ENCODE measurements around the gene CHST7.
A peak's percentile ranks its signal among the peaks of the same experiment; 100 is the strongest.
"Not testable (repeated sequence)": the region's sequence is repeated elsewhere in the genome, so short reads cannot be mapped to it uniquely, and the experiment has no call there.

Gene CHST7

GRCh38 chrX:46573331-46573891 is at the start of gene CHST7:
CHST7 (plus strand) TSS chrX:46573765; CDS start chrX:46573932, 167 bp downstream.
- peak; percentile 77 to 80 for DNase-seq

DNA sequence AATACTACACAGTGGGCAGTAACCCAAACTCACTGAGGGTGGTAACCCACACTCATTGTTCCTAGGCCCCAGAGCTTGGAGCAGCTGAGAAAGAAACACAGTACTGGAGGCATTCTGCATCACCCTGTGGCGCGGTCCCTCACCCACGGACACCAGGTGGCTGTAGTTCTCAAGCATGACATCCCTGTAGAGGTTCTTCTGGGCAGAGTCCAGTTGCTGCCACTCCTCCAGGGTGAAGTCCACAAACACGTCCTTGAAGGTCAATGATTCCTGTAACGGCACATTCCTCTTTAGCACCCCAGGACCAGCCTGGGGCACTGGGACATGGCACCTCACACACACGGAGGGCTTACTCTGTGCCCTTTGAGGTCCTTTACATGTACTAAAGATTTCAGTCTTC is 44.9 kb upstream of the CHST7 start:
- not testable (repeated sequence) for DNase-seq

DNA sequence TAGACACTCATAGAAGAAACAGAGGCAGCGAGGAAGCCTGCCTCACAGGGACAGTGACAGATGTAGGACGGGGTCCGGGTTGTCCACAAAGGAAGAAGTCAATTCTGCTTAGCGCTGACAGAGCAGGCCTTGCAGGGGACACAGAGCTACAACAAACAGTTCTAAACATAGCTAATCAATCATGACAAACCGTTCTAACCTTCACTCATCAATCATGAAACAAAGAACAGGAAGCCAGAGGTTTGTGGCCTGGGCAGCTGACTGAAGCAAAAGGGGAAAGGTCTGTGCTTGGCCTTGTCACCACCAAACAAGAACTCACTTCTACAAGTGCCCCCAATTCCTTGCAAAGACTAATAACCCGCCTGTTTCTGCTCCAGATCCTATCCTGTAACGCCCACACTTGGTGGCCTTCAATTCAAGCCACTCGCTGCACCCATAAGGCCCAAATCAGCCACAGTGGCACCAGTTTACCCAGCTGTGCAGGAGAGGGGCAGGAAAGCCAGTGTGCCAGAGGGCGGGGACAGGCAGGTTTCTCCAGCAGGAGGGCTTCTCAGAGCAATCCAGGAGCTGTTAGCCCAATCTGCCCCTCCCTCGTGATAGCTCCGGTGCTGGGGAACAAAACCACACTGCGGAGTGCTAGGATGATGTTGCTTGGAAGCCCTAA is 43.7 kb upstream of the CHST7 start:
- not testable (repeated sequence) for DNase-seq

- not testable (repeated sequence) for DNase-seq
These were observed 43.1 kb upstream of the CHST7 start for GRCh38 chrX:46530404-46530908.

GRCh38 chrX:46531442-46531841 is 42.1 kb upstream of the CHST7 start:
- DNase-seq, result no peak

GRCh38 chrX:46543441-46543840 is 30.1 kb upstream of the CHST7 start:
- no peak for DNase-seq

DNA sequence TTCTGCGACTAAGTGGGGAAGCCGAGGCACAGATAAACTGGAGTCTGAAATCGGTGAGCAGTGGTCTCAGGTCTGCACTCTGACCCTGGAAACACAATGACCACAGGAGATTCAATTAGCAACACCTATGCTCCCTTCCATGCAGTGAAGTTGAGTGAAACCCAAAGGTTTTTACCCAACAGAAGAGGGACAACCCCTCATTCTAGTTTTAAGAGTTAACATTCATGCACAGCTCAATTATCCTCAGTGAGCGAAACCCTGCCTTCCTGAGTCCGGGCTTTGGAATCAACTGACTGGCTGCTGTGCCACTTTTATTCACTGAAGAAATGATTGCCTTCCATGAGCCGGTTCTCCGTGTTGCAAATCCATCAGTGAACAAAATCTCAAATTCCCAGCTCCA is 29.0 kb upstream of the CHST7 start:
- not testable (repeated sequence) for DNase-seq

DNA sequence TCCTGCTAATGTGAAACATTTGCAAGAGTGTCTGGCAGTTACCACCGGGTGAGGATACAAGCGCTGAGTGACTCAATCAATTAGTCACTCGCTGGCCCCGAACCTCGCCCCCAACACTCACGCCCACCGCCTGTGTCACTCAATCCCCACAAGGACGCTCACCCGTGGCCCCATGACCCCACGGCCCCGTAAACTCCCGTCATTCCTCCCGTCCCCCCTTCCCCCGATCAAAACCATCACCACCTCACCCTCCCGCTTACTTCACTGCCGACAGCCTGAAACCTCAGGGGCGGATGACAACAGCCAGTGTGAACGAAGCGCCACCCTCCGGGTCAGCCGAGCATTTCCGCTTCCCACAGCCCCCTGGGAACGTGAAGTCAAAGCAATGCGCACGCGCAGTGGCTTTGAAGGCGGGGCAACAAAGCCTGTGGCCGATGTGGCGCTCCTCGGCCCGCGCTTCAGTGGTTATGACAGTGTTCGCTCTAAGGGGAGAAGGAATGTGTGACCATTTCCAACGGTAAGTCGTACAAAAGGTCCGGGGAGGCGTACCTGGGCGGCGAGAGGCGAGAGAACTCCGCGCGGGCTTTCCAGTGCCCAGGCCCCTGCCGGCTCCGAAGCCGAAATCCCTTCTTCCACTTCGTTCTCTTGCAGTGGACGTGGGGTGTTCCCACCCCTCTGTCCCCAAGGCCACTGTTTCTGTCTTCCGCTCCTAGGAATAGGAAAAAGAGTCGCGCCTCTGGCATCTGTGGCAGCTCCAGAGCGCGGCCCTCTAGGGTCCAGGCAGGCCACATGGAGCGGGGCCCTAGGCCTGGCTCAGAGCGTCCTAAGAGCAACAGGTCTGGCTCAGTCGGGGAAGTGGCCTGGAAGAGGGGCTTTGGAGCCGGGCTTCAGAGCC is 28.2 kb upstream of the CHST7 start, which contains the start of gene ZNF674:
Gene ZNF674, minus strand, starts transcription at position 311 of the 895 bp plus-strand sequence. CDS start 3,334 bp downstream, outside the sequence.
- peak; percentile 92 to 94 for DNase-seq

GRCh38 chrX:46547857-46548256 is 25.7 kb upstream of the CHST7 start:
- DNase-seq, result no peak

DNA sequence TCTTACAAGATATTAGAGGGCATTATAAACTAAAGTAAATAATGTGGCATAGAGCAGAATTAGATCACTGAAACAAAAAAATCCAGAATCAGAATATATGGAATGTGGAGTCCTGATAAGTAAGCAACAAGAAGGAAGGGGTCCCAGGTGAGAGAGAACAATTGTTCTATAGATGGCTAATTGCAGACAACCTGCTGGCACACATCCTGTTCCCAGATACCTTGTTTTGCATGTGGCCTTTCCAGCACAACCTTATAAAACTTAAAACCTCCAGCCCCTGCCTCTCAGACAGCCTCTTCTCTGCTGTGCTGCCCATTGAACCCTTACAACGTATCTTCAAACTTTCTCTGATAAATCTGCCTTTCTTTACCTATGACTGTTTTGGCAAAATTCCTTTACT is 23.7 kb upstream of the CHST7 start:
- no peak for DNase-seq

- no peak for DNase-seq
These were observed 22.0 kb upstream of the CHST7 start for GRCh38 chrX:46551494-46552128.

DNA sequence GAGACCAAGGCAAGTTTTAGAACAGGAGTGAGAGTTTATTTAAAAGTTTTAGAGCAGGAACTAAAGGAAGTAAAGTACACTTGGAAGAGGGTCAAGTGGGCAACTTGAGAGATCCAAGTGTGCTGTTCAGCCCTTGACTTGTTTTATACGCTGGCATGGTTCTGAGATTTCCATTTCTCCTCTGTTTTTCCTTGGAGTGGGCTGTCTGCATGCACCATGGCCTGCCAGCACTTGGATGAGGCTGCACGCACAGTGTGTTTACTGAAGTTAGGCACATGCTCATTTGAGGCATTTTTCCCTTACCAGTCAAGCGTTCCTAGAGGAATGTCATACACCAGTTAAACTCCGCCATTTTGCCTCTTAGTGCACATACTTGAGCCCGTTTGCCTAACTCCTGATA is 19.6 kb upstream of the CHST7 start:
- no peak for DNase-seq

DNA sequence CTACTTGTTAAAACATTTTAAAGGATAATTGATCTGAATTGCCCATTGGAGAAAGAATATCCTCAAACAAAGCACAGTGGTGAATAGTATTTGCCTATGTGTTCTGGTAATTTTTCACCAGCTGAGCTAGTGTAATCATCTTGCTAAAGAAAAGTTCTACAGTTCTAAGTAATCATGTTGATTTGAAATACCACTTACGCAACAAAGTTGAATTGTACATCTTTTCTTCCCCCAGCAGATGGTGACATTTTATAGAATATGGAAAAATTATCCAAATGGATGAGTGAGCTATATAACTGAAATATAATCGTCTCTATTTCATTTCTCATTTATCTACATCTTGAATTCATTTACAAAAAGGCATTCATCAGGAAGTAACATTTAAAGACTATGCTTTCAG is 18.6 kb upstream of the CHST7 start:
- DNase-seq, result no peak

DNA sequence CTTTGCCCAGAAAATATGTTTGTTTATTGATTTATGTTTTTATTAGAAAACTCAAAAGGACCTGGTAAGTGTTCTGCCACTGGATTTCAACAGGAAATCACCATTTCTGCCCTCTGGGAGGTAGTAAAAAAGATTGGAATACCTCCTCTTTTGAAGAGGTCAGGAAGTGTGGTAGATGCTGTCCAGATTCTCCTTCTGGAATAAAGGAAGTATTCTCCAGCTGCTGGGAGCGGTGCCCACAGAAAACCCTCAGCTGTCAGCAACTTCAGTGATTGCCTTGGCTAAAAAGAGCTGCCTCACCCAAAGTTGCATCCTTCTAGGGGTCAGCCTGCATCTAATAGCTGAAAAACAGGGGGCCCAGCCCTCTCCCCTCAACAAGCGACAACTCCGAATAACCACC is 14.5 kb upstream of the CHST7 start:
- no peak for DNase-seq

DNA sequence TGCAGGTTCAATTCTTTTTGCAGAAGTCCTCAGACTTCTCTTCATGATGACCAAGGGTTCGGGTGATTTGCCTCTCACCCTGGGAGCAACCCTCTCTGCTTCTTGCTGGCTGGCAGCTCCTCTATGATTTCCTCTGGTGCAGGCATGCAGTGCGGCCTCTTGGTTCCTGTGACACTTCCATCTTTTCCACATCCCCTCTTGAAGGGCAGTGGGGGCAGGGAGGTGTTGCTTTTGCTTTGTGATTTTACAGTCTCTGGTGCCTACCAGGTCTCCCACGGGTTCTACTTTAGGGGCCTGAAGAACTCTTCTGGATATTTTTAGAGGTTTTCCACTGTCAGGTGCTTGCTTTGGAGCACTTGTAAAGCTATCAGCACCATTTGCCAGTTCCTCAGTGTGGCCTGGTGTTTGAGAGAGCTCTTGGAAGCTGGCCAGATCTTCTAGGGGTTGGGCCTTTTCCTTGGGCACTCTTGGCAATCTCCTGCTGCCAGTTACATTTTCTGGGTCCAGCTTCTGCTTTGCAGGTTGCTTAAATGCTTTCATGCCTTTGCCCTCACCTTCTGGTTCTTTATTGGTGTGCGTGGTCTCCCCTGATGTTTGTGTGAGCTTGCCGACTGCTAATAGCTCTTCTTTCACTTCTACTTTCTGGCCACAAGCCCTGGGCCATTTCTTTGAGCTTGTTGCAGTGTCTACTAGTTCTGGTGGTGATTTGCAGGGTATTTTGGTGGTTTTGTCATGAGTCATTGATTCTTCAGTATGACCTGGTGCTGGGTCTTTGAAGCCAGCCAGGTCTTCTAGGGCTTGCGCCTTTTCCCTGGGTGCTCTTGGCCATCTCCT is 11.5 kb upstream of the CHST7 start:
- DNase-seq, result peak in 1 of 2 experiments; percentile 0

- no peak for DNase-seq
These were observed 6.2 kb upstream of the CHST7 start for GRCh38 chrX:46567388-46567787.

DNA sequence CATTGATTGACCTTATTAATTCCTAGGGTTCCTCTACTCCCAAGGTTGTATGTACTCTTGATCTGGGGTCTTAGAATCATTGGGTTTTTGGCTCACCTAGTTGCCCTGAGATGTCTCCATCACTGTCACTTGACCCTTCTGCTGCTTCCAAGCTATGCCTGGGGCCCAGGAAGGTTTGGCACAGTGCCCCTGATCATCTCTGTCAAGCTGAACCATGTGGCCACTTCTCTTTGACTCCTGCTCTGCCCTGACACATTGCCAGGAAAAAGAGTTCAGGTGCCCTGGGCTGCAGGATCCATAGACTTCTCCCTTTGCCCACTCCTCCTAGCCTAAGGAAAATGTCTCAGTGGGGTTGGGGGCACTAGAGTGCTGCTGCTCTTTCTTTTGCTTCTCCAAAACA is 3.9 kb upstream of the CHST7 start:
- DNase-seq, result peak in 1 of 2 experiments; percentile 10

- DNase-seq, result no peak
These were observed 1.9 kb upstream of the CHST7 start for GRCh38 chrX:46571423-46572339.

DNA sequence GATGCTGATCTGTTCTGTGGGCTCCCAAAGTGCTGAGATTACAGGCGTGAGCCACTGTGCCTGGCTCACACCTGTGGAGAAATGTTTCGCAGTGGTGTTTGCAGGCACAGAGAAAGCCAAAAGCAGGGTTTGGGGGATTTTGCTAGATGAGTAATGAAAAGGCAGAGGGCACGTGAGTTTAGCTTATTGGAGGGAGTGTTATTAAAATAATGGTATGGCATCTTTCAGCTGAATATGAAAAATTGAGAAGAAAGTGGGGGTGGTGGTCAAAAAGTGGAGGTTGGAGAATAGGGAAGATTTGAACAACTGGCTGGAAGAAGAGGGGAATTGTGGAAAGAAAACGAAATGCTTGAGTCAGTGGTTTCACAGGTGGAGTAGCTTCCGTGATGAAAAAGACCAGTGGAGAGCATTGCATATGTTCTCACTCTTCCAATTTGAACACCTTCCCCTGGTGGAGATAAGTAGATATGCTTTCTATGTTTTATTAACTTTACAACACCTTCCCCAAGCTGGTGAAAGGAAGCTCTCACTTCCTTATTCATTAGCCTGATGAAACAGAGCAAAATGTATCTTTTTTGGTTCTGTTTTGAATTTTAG is 1.1 kb upstream of the CHST7 start:
- DNase-seq, result no peak
